Endothelial cell (in vitro differentiated cells): Measurements from ENCODE around the gene C1orf21. TPM values are rescaled to one million over a fixed set of nuclear protein-coding genes. Genes with fewer than 3 reads are reported as not detected.
A peak's percentile ranks its signal among the peaks of the same experiment; 100 is the strongest.

Experiments
- DNase-seq: peaks from one replicate; pipeline ENCODE4 v3.0.0; 2021; ENCODE audit warnings: low spot score
- H3K27ac Mint-ChIP-seq: one replicate; pipeline ENCODE4 v1.8.0; 2021; ENCODE audit warnings: mixed read lengths, inconsistent platforms; ENCODE audit not compliant: unreplicated experiment
- H3K27me3 Mint-ChIP-seq: one replicate; pipeline ENCODE4 v1.8.0; 2021; ENCODE audit warnings: mild to moderate bottlenecking, moderate library complexity, mixed read lengths, inconsistent platforms; ENCODE audit not compliant: unreplicated experiment
- H3K36me3 Mint-ChIP-seq: one replicate; pipeline ENCODE4 v1.8.0; 2021; ENCODE audit warnings: mild to moderate bottlenecking, low read depth, mixed read lengths, inconsistent platforms; ENCODE audit not compliant: unreplicated experiment
- H3K4me1 Mint-ChIP-seq: one replicate; pipeline ENCODE4 v1.8.0; 2021; ENCODE audit warnings: mild to moderate bottlenecking, mixed read lengths, inconsistent platforms; ENCODE audit not compliant: unreplicated experiment
- H3K4me3 Mint-ChIP-seq: one replicate; pipeline ENCODE4 v1.8.0; 2021; ENCODE audit warnings: mild to moderate bottlenecking, mixed read lengths, inconsistent platforms; ENCODE audit not compliant: unreplicated experiment
- H3K9me3 Mint-ChIP-seq: one replicate; pipeline ENCODE4 v1.8.0; 2021; ENCODE audit warnings: mixed read lengths, inconsistent platforms; ENCODE audit not compliant: unreplicated experiment
- CTCF ChIP-seq: fragments of 200-600 bp; sonication (generic); IDR thresholded peaks from one replicate; pipeline ENCODE4 v1.5.0; 2021; ENCODE audit warnings: antibody characterized with exemption; ENCODE audit not compliant: unreplicated experiment
- total RNA-seq: library from RNA; stranded (reverse); fragmentation: NEBNext Ultra II Directional; extraction: Animal tissue kit (Norgen Biotek cat#: 25700); gene quantifications from one replicate; pipeline ENCODE4 v1.2.1, GENCODE V29; 2021; ENCODE audit not compliant: unreplicated experiment

C1orf21 gene
- total RNA-seq, 1 donor from 2014 or later = 7.5 TPM

GRCh38 chr1:184624626-184625025, 237.8 kb downstream of the C1orf21 start:
- Mint-ChIP-seq H3K27ac (no peak overlapping the region), H3K27me3 (peaks cover 2% of the 10 kb centered on the region), H3K4me1 (peaks cover 3% of the 10 kb centered on the region), H3K4me3 (no peak overlapping the region), H3K36me3 (no peaks in the 10 kb centered on the region), H3K9me3 (no peaks in the 10 kb centered on the region)
- no peak for TF ChIP-seq CTCF
- DNase-seq = no peak

GRCh38 chr1:184625271-184625670, 238.4 kb downstream of the C1orf21 start:
- H3K4me3 Mint-ChIP-seq = no peak overlapping the region
- TF ChIP-seq CTCF = no peak
- peaks cover 3% of the 10 kb centered on the region for H3K4me1 Mint-ChIP-seq
- no peaks in the 10 kb centered on the region for H3K36me3 Mint-ChIP-seq
- H3K9me3 Mint-ChIP-seq = no peaks in the 10 kb centered on the region
- H3K27ac Mint-ChIP-seq = no peak overlapping the region
- H3K27me3 Mint-ChIP-seq = peaks cover 4% of the 10 kb centered on the region
- no peak for DNase-seq

GRCh38 chr1:184626076-184627006, 239.5 kb downstream of the C1orf21 start:
- no peak for TF ChIP-seq CTCF
- H3K9me3 Mint-ChIP-seq = no peaks in the 10 kb centered on the region
- H3K4me3 Mint-ChIP-seq = no peak overlapping the region
- no peak for DNase-seq
- H3K27ac Mint-ChIP-seq = no peak overlapping the region
- peaks cover 3% of the 10 kb centered on the region for H3K4me1 Mint-ChIP-seq
- H3K36me3 Mint-ChIP-seq = no peaks in the 10 kb centered on the region
- peaks cover 6% of the 10 kb centered on the region for H3K27me3 Mint-ChIP-seq

GRCh38 chr1:184627007-184627341, 240.1 kb downstream of the C1orf21 start:
- Mint-ChIP-seq H3K27me3 (peaks cover 6% of the 10 kb centered on the region), H3K27ac (no peak overlapping the region), H3K4me1 (peaks cover 3% of the 10 kb centered on the region), H3K36me3 (no peaks in the 10 kb centered on the region), H3K9me3 (no peaks in the 10 kb centered on the region), H3K4me3 (no peak overlapping the region)
- DNase-seq = no peak
- no peak for TF ChIP-seq CTCF

GRCh38 chr1:184629266-184629665, 242.4 kb downstream of the C1orf21 start:
- Mint-ChIP-seq H3K27ac (no peak overlapping the region), H3K27me3 (peaks cover 6% of the 10 kb centered on the region), H3K4me3 (peak overlapping the region; percentile 10), H3K4me1 (peaks cover 3% of the 10 kb centered on the region), H3K9me3 (no peaks in the 10 kb centered on the region), H3K36me3 (no peaks in the 10 kb centered on the region)
- TF ChIP-seq CTCF = no peak
- no peak for DNase-seq
